ENCODE results near the gene OR2A25.

The OR2A25 gene

GRCh38 chr7:144027974-144028373 lies 41.6 kb upstream of the OR2A25 start:
- TF ChIP-seq CTCF (IDR thresholded peaks at IDR 0.05; ENCODE audit: low read depth, low read length), result no peak
- no peak for DNase-seq (ENCODE audit: extremely low read depth, low read depth)

GRCh38 chr7:144028547-144028946 lies 41.1 kb upstream of the OR2A25 start:
- no peak for DNase-seq (ENCODE audit: extremely low read depth, low read depth)
- no peak for TF ChIP-seq CTCF (IDR thresholded peaks at IDR 0.05; ENCODE audit: low read depth, low read length)

- no peak for TF ChIP-seq CTCF (IDR thresholded peaks at IDR 0.05; ENCODE audit: low read depth, low read length)
- no peak for DNase-seq (ENCODE audit: extremely low read depth, low read depth)
These were observed 37.1 kb upstream of the OR2A25 start for GRCh38 chr7:144032516-144032915.

GRCh38 chr7:144032985-144033709 lies 36.5 kb upstream of the OR2A25 start:
- no peak for DNase-seq (ENCODE audit: extremely low read depth, low read depth)
- TF ChIP-seq CTCF (IDR thresholded peaks at IDR 0.05; ENCODE audit: low read depth, low read length), result no peak

GRCh38 chr7:144035385-144035784 lies 34.2 kb upstream of the OR2A25 start:
- DNase-seq (ENCODE audit: extremely low read depth, low read depth), result no peak
- no peak for TF ChIP-seq CTCF (IDR thresholded peaks at IDR 0.05; ENCODE audit: low read depth, low read length)

- no peak for TF ChIP-seq CTCF (IDR thresholded peaks at IDR 0.05; ENCODE audit: low read depth, low read length)
- DNase-seq (ENCODE audit: extremely low read depth, low read depth), result no peak
These were observed 33.2 kb upstream of the OR2A25 start for GRCh38 chr7:144036302-144036885.

- no peak for TF ChIP-seq CTCF (IDR thresholded peaks at IDR 0.05; ENCODE audit: low read depth, low read length)
- no peak for DNase-seq (ENCODE audit: extremely low read depth, low read depth)
These were observed 32.1 kb upstream of the OR2A25 start for GRCh38 chr7:144037414-144038035.
